K562 (cell line): ENCODE results near the gene TMEM132D. TPM values are rescaled to one million over a fixed set of nuclear protein-coding genes. Genes with fewer than 3 reads are reported as not detected.

Source experiments
- ATAC-seq: fragments of 200-7000 bp; cut with Tn5 transposase; 3 replicates; pipeline ENCODE4 v1.9.1; 2020; ENCODE audit warnings: moderate library complexity
- BruUV-seq: library from RNA; stranded (reverse); fragments of 400-500 nt; replicated peaks from 2 replicates; lab custom pipeline; 2021; lab: Mats Ljungman, UMichigan
- CTCF ChIA-PET: fragments of 300-600 bp; formaldehyde crosslinking; extraction: SDS; loops from one replicate; lab custom pipeline; 2021; ENCODE audit warnings: low intra/inter-chr PET ratio; lab: Yijun Ruan, JAX
- POLR2A ChIA-PET: fragments of 300-600, 350-650 bp; sonication (Branson Sonifier 250); formaldehyde crosslinking; extraction: SDS; loops from one replicate; lab custom pipeline; 2021; ENCODE audit warnings: antibody characterized with exemption, inconsistent platforms; lab: Yijun Ruan, JAX
- DNase-seq, 4 experiments: peaks; one replicate each; pipeline versions ENCODE4 v3.0.0 to v3.0.0-alpha.2; 2011 to 2018; ENCODE audit warnings: low spot score in 3 of 4, mixed read lengths in 3 of 4; ENCODE audit errors: extremely low read depth in 1 of 4
- FAIRE-seq: peaks from 2 replicates; lab custom pipeline; 2011; peaks lifted over from hg19 to GRCh38; lab: Jason Lieb, UNC
- H2AFZ ChIP-seq: 2 replicates; pipeline ENCODE4 v1.6.0; 2011; ENCODE audit warnings: low read depth, low read length, control low read depth, inconsistent platforms
- H3K27ac ChIP-seq: fragments of 200-600 bp; 3 replicates; pipeline ENCODE4 v1.8.0; 2011; ENCODE audit warnings: low read depth, mild to moderate bottlenecking, control low read depth, inconsistent platforms, low read length, moderate library complexity, mixed read lengths; ENCODE audit errors: extremely low read depth
- H3K27me3 ChIP-seq, 2 experiments: fragments of 300-600 bp in 1 of 2; 2 replicates in 1 of 2; 3 replicates in 1 of 2; pipeline versions ENCODE4 v1.6.0 to v1.8.0; 2011; ENCODE audit warnings: inconsistent platforms in 2 of 2, low read length in 2 of 2, mild to moderate bottlenecking in 1 of 2, mixed read lengths in 1 of 2, moderate library complexity in 1 of 2; ENCODE audit not compliant: control insufficient read depth in 2 of 2, insufficient read depth in 2 of 2
- H3K36me3 ChIP-seq: fragments of 300-600 bp; 3 replicates; pipeline ENCODE4 v1.8.0; 2011; ENCODE audit warnings: mild to moderate bottlenecking, low read length, inconsistent platforms; ENCODE audit not compliant: control insufficient read depth, insufficient read depth
- H3K4me1 ChIP-seq, 2 experiments: fragments of 200-600 bp in 1 of 2; replicated peaks in 1 of 2; 2 replicates in 1 of 2; 3 replicates in 1 of 2; pipeline versions ENCODE4 v1.5.1 to v1.8.0; 2011; ENCODE audit warnings: inconsistent platforms in 2 of 2, low read length in 2 of 2, mild to moderate bottlenecking in 1 of 2, mixed read lengths in 1 of 2, moderate library complexity in 1 of 2; ENCODE audit not compliant: control insufficient read depth in 2 of 2, insufficient read depth in 2 of 2
- H3K4me2 ChIP-seq: 2 replicates; pipeline ENCODE4 v1.6.1; 2011; ENCODE audit warnings: low read length, control low read depth, inconsistent platforms, mixed read lengths; ENCODE audit not compliant: insufficient read depth
- H3K4me3 ChIP-seq: fragments of 200-600 bp; sonication (generic), shearing (Covaris generic); 2 replicates; pipeline ENCODE4 v1.5.1; 2016; ENCODE audit warnings: control low read depth, inconsistent platforms
- H3K79me2 ChIP-seq: fragments of 200-600 bp; 3 replicates; pipeline ENCODE4 v1.8.0; 2011; ENCODE audit warnings: low read length, inconsistent platforms; ENCODE audit not compliant: control insufficient read depth, insufficient read depth
- H3K9ac ChIP-seq, 2 experiments: 2 replicates each; pipeline versions ENCODE4 v1.6.0 to v1.6.1; 2011; ENCODE audit warnings: low read depth in 2 of 2, low read length in 2 of 2, control low read depth in 1 of 2, inconsistent platforms in 1 of 2, mild to moderate bottlenecking in 1 of 2, mixed read lengths in 1 of 2; ENCODE audit not compliant: insufficient read depth in 1 of 2
- H3K9me1 ChIP-seq: one replicate; pipeline ENCODE4 v1.6.0; 2011; ENCODE audit warnings: inconsistent platforms, mild to moderate bottlenecking, low read length, moderate library complexity; ENCODE audit not compliant: control insufficient read depth, insufficient read depth
- H3K9me3 ChIP-seq: replicated peaks from 2 replicates; pipeline ENCODE4 v1.5.1; 2011; ENCODE audit warnings: low read depth, low read length, inconsistent platforms; ENCODE audit not compliant: control insufficient read depth, insufficient read depth
- H4K20me1 ChIP-seq: replicated peaks from 2 replicates; pipeline ENCODE4 v1.6.1; 2011; ENCODE audit warnings: low read length, inconsistent platforms, mixed read lengths; ENCODE audit not compliant: control insufficient read depth, insufficient read depth
- ZKSCAN1 ChIP-seq: fragments of 150-350 bp; IDR thresholded peaks from 2 replicates; pipeline ENCODE4 v1.6.1; 2016; ENCODE audit warnings: low read depth, low read length
- WGBS: fragments of 100-300 bp; shearing (Covaris generic); methylation state at CpG from one replicate; pipeline ENCODE4 v1.1.6; 2016; ENCODE audit warnings: low coverage, mixed read lengths; ENCODE audit not compliant: insufficient coverage; ENCODE audit errors: missing lambda C conversion rate; 5-methylcytosine and 5-hydroxymethylcytosine counted together
- in situ Hi-C: fragments of 300-500 bp; cut with MboI; formaldehyde crosslinking; loops from 4 replicates; pipeline ENCODE4 v1.15.0; 2018; ENCODE audit warnings: inconsistent platforms, mixed read lengths
- intact Hi-C: fragments of 100-400 bp; cut with micrococcal nuclease; formaldehyde crosslinking; loops from 2 replicates; pipeline ENCODE4 v1.14.2; 2022
- polyA plus RNA-seq, 8 experiments: library from polyadenylated mRNA; depleted of rRNA in 4 of 8; stranded (reverse) in 5 of 8; unstranded in 3 of 8; fragments of >200 nt; fragmentation: Nextera tagmentation in 2 of 8; fragmentation: Illumina TruSeq in 1 of 8; extraction: Ambion mirVana in 2 of 8; extraction: Trizol in 1 of 8; gene quantifications; 2 replicates each; pipeline versions ENCODE4 v1.2.1 to v1.2.3, GENCODE V29; 2011 to 2014; ENCODE audit warnings: inconsistent platforms in 1 of 8, missing spikeins in 1 of 8
- total RNA-seq, 7 experiments: library from RNA; depleted of rRNA in 6 of 7; stranded (reverse); fragments of >200 nt in 6 of 7; fragmentation: Illumina TruSeq in 2 of 7; extraction: Trizol in 2 of 7; gene quantifications; 2 replicates each; pipeline versions ENCODE4 v1.2.1 to v1.2.3, GENCODE V29; 2011 to 2021; ENCODE audit warnings: low replicate concordance in 1 of 7
- TF ChIP-seq, protein P1 (sequence below), 2 experiments: IDR thresholded peaks in 1 of 2; conservative IDR thresholded peaks in 1 of 2; 2 replicates each; pipeline ENCODE4 v1.6.1; 2016; ENCODE audit warnings: low read depth in 2 of 2, mild to moderate bottlenecking in 1 of 2, missing compliant biosample characterization in 1 of 2, missing genetic modification characterization in 1 of 2, moderate library complexity in 1 of 2

The TMEM132D gene
- total and polyA plus RNA-seq, 9 of the 15 experiments (the other 6 are each of a cell fraction or from before 2014, with no cell fraction given): not detected

DNA sequence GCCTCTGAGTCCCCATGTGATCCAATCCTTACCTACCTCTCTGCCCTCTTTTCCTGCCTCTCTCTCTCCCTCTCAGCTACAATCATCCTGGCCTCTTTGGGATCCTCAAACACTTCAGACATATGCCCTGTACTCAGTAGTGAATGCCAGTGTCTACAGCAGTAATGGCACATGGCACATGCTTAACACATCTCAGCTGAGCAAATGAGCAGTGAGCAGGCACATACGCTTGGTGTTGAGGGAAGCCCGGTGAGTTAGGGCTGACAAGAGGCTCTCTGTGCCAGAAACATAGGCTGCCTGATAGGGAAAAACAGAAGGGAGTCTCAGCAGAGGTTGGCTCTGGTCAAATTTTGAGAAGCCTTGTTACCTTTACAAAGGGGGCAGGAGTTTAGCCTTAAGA, 409.1 kb downstream of the TMEM132D start:
- WGBS: 0% methylated on average over 2 of the region's 2 CpGs
- no peaks in the 10 kb centered on the region for H3K36me3 ChIP-seq
- no peak overlapping the region for H3K4me2 ChIP-seq
- no peaks in the 10 kb centered on the region for H4K20me1 ChIP-seq
- H3K9ac ChIP-seq: no peak overlapping the region
- no peak overlapping the region for H2AFZ ChIP-seq
- no peaks in the 10 kb centered on the region for H3K79me2 ChIP-seq
- no peak for ATAC-seq
- BruUV-seq: no TSS peak
- H3K27me3 ChIP-seq: peaks cover 0 to 5% of the 10 kb centered on the region in 2 experiments; a peak in 1 of 5 replicates
- no peak for TF ChIP-seq ZKSCAN1
- TF ChIP-seq, protein P1, sequence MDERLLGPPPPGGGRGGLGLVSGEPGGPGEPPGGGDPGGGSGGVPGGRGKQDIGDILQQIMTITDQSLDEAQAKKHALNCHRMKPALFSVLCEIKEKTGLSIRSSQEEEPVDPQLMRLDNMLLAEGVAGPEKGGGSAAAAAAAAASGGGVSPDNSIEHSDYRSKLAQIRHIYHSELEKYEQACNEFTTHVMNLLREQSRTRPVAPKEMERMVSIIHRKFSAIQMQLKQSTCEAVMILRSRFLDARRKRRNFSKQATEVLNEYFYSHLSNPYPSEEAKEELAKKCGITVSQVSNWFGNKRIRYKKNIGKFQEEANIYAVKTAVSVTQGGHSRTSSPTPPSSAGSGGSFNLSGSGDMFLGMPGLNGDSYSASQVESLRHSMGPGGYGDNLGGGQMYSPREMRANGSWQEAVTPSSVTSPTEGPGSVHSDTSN (CRISPR knock-in tag; IDR thresholded peaks at IDR 0.05; ENCODE audit: low read depth): no peak
- TF ChIP-seq, protein P1 (tag; conservative IDR thresholded peaks at IDR 0.05; ENCODE audit: low read depth): no peak
- TF ChIP-seq, all 486 proteins: peak for 0
- no peak for FAIRE-seq
- no peaks in the 10 kb centered on the region for H3K4me1 ChIP-seq
- no peaks in the 10 kb centered on the region for H3K9me1 ChIP-seq
- in situ Hi-C loops: no loop called here
- POLR2A ChIA-PET: no interaction called here
- H3K4me3 ChIP-seq: no peak overlapping the region
- no peak for DNase-seq
- intact Hi-C loops: no loop called here
- no peaks in the 10 kb centered on the region for H3K9me3 ChIP-seq
- CTCF ChIA-PET: no interaction called here
- no peak overlapping the region for H3K27ac ChIP-seq
